T follicular helper cell (primary cell): Measurements from ENCODE around the gene FGF6.

Experiments used
- DNase-seq: peaks from one replicate; pipeline ENCODE4 v3.0.0-alpha.2; 2020; ENCODE audit warnings: low read depth

Gene FGF6

GRCh38 chr12:4447151-4447550 is 1.5 kb upstream of the FGF6 start:
- no peak for DNase-seq

- DNase-seq, result no peak
These were observed 720 bp upstream of the FGF6 start for GRCh38 chr12:4446335-4446734.

DNA sequence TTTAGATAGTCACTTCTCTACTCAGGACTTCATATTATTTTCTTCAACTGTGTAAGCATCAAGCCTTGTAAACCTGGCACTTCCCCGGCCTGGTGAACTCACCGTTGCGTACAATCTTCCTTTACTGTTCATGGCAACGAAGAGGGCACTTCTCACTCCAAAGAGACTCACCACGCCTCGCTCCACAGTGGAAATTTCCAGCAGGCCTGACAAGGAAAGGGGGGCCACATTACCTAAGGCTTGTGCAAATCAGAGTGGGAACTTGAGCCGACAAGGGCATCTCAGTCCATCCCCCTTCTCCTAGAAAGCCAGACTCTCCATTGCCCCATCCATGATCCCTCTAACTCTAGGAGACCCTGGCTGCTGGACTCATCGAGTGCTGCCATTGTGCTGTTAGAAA is 1.6 kb downstream of the FGF6 start:
- DNase-seq, result no peak

GRCh38 chr12:4443616-4444015 is 2.0 kb downstream of the FGF6 start:
- no peak for DNase-seq

DNA sequence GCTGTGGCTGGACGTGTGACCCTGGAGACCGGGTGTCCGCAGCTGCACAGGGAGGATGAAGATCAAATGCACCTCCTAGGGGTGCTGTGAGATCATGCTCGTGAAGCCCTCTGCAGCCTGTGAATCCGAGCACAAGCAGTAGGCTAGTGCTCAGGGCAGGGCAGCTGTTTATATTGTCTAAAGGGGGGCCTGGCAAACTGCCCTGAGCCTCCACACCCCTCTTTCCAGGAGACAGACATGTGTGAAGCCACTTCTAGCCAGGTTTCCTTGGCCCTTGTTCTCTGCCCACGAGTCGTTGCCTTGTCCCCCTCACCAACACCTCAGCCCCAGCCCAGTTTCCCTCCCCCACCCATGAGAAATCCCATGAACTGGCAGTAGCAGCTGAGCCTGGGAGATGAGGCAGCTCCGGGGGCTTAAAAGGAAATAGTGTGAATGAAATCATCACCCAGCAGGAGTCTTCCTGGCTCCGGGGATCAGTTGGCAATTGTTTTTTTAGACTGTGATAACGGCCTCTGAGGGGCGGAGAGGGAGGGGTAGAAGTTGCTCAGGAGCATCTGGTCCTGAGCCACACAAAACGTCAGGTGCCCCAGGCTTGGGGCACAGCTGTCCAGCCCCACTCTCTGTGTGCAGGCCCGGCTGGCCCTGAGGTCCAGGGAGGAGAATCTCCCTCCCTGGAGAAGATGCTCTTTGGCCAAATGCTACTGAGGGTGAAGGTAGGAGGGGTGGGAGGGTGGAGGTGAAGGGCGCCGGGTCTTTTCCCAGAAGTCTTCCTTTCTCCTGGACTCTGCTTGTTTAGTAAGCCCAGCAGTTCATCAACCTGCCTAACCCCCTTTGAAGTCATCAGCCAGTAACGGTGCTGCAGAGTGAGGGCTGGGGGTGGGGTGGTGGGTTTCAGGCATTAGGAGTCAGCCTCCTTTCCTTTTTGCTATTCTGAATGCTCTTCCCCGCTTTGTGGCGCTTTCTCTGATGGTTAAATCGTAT is 4.0 kb downstream of the FGF6 start:
- no peak for DNase-seq

- no peak for DNase-seq
These were observed 5.3 kb downstream of the FGF6 start for GRCh38 chr12:4440187-4440941.

DNA sequence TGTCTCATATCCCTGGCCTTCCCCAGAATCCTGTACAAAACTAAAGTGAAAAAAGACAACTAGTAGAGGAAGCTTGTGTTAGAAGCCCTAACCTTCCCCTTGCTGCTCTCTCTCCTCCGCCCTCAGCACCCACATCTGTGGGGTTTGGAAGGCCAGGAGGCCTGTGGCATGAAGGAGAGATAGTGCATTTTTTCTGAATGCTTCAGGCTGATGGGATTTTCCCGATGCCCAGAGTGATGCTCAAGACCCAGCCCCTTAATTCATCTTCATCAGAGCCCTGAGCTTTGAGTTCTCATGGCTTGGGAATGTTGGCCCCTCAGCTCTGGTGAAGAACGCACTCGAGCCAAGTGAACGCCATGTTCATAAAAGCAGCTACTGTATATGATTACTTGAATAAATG is 5.9 kb downstream of the FGF6 start:
- DNase-seq, result no peak

- no peak for DNase-seq
These were observed 6.6 kb downstream of the FGF6 start for GRCh38 chr12:4438834-4439596.

GRCh38 chr12:4435537-4435936 is 10.1 kb downstream of the FGF6 start:
- DNase-seq, result no peak

DNA sequence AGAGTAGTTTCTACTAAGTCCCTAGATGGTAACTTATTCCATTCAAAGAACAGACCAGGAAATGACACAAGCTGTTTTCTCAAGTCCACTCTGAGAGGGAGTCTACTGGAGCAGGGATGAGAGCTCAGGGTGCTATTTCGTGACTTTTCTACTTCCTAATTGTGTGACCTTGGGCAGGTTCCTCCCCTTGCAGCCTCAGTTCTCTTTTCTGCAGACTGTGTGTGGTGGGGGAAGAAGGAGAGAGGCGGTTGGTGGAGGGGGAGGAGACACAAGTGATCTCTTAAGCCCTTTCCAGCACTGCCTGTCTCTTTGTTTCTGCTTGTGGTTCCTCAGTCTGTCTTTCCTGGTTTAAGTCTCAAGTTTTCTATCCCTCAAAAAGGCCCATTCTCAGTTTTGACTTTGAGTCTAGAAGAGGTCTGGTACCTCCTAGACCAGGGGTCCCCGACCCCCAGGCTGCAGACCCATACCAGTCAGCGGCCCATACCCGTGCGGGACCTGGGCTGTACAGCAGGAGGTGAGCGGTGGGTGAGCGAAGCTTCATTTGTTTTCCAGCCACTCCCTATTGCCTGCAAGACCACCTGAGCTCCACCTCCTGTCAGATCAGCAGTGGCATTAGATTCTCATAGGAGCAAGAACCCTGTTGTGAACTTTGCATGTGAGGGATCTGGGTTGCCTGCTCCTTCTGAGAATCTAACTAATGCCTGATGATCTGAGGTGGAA is 10.7 kb downstream of the FGF6 start:
- no peak for DNase-seq

GRCh38 chr12:4434301-4434700 is 11.3 kb downstream of the FGF6 start:
- DNase-seq, result no peak

- DNase-seq, result no peak
These were observed 11.9 kb downstream of the FGF6 start for GRCh38 chr12:4433745-4434058.

DNA sequence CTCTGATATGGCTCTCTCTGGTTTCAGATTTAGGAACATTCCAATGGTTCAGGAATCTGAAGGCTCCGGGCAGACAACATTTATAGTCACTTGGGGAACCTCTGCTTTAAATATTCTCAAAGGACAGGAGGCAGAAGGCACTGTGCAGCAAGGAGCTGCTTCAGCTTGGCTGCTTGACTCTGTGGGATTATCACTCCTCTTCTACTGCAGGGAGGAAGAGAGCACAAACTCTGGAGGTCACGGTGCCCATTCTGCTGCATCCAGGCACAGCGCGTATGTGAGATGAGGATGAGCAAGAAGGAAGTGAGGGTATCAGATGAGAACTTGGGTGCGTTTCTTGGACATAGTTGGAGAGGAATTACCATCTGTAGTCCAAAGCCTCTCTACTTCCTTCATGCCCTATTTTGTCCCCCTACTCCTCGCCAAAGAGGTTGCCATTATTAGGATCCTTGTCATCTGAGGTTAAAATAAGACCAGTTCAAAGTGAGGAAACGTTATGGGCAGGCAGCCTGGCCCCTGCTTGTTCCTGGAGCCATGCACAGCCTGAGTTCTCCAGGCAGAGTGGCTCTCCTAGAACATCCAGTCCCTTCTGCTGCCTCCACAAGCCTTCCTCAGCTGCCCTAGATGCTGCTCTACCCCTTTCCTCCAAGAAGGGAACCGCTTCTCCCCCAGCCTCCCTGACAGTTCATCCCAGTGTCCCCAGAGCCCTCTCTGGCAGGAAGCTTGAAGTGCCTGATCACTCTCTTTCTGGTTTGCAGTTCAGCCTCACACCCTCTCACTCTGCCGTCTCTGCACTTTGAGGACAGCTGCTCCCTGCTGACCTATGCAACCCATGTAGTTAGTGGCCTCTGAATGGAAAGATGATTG is 12.5 kb downstream of the FGF6 start:
- DNase-seq, result no peak

DNA sequence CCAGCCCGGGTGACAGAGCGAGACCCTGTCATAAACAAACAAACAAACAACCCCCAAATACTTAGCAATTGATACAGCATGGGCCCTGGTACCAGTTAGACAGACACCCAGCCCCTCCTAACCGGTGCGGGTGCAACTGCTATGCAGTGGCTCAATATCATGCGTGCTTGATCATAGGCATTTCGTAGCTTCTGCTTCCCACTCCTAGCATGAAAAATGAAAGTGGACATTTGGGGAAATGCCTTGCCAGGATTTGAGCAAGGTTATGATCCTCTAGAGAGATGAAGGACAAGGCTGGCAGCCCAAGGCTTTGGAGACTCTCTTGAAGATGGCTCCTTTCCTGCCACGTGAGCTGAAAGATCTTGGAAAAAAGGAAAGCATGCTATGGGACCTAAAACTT is 13.7 kb downstream of the FGF6 start:
- no peak for DNase-seq

DNA sequence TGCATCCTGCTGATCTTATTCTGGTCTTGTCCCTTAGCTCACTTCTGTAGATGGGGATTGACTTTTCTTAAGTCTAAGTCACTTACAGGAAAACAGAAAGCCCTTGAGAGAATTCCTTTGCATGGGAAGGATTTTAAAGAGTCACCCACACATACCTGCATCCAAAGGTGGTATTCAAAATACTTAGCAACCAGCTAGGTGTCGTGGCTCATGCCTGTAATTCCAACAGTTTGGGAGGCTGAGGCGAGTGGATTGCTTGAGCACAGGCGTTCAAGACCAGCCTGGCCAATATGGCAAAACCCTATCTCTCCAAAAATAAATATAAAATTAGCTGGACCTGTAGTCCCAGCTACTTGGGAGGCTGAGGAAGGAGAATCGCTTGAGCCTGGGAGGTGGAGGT is 14.2 kb downstream of the FGF6 start:
- no peak for DNase-seq

DNA sequence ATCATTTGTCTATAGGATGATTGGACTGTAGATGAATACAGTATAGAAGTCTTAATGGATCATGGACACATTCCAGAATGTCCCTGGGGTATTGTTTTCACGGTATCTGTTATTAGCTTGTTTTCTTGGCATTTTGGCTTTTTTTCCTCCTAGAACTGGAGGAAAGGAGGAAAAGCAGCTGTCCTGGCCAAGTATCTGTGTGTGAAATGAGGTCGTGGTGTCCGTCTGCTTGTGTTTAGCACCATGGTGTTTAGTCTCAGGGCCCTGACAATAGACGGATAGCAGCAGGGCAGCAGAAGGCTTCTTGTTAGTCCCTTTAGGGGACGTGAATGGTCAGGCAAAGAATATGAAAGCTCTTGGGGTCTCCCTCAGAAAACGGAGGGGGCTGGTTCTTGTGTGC is 21.2 kb downstream of the FGF6 start:
- DNase-seq, result no peak

DNA sequence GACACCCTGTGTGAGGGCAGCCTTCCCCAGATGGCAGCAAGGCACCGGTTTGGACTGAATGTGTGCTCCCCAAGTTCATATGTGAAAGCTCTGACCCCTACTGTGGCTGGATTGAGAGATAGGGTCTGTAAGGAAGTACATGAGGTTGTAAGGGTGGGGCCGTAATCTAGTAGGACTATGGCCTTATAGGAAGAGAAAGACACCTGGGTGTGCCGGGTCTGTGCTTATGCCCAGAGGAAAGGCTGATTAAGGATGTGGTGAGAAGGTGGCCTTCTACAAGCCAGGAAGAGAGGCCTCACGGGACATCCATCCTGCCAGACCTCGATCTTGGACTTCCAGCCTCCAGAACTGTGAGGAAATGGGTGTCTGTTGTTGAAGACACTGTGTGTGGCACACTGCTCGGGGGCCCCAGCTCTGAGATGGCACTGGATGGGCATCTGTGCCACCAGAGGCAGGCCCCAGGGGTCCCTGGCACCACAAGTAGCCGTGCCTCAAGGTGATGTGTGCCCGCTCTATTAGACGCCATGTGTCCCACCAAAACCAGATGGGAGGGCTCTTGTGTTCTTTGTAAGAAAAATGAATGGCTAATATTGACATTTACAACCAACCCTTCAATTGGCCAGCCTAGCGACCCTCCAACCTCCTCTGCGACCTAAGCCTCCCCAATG is 22.0 kb downstream of the FGF6 start:
- DNase-seq, result no peak

GRCh38 chr12:4422985-4423384 is 22.6 kb downstream of the FGF6 start:
- DNase-seq, result no peak

DNA sequence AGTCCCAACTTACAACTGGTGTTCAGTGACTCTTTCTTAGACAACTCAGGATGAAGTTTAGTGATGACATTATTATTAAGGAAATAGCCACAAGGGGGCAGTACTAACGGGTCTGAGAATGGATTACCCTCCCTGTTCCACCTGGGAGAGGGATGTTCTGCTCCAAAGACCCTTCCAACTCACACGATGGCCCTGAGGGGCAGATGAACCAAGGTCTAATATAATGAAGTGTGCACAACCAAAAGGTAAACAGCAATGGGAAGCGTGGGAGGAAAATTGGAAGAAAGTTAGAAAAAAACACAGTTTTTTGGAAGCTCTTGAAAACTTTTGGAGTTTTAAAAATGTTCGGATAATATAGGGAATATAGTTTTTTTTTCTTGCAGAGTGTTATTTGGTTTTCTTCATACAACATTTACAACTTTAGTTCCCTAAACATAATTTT is 24.0 kb downstream of the FGF6 start:
- DNase-seq, result no peak

DNA sequence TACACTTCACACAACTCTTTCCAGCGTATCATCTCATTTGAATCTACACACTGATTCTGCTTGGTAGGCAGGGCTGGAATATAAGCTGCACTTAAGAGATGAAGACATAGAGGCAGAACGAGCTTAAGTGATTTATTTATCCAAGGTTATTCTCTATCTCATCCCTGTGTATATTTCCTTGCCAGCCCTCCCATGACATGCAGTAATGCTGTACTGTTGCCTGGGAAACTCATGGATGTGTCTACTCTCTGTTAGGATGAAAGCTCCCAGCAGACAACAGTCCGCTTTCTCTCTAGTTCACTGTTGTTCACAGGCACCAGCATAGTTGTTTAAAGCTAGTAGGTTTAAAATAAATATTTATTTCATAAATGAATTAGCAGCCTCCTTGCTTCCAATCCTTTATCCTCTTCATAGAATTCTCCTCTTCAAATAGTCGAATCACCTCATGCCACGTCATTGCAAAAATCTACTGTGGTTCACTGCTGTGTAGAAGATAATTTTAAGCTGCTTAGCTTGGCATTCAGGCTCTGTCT is 25.4 kb downstream of the FGF6 start:
- no peak for DNase-seq
